ENCODE results near the gene CHRM1. TPM values are rescaled to one million over a fixed set of nuclear protein-coding genes. Genes with fewer than 3 reads are reported as not detected.
"Not testable (repeated sequence)": the region's sequence is repeated elsewhere in the genome, so short reads cannot be mapped to it uniquely, and the experiment has no call there.

The CHRM1 gene, protein sequence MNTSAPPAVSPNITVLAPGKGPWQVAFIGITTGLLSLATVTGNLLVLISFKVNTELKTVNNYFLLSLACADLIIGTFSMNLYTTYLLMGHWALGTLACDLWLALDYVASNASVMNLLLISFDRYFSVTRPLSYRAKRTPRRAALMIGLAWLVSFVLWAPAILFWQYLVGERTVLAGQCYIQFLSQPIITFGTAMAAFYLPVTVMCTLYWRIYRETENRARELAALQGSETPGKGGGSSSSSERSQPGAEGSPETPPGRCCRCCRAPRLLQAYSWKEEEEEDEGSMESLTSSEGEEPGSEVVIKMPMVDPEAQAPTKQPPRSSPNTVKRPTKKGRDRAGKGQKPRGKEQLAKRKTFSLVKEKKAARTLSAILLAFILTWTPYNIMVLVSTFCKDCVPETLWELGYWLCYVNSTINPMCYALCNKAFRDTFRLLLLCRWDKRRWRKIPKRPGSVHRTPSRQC
- not detected for total RNA-seq

- no peak for DNase-seq (ENCODE audit: low spot score)
Observed at GRCh38 chr11:62921201-62921572, at the start of gene CHRM1. Gene CHRM1, minus strand, starts transcription at chr11:62921363. Its CDS starts 10,263 bp downstream, at chr11:62911100.

GRCh38 chr11:62965574-62965973 is 44.4 kb upstream of the CHRM1 start:
- no peak for DNase-seq (ENCODE audit: low spot score)

- DNase-seq (ENCODE audit: low spot score): no peak
Observed at GRCh38 chr11:62962391-62962790, 41.2 kb upstream of the CHRM1 start.

DNA sequence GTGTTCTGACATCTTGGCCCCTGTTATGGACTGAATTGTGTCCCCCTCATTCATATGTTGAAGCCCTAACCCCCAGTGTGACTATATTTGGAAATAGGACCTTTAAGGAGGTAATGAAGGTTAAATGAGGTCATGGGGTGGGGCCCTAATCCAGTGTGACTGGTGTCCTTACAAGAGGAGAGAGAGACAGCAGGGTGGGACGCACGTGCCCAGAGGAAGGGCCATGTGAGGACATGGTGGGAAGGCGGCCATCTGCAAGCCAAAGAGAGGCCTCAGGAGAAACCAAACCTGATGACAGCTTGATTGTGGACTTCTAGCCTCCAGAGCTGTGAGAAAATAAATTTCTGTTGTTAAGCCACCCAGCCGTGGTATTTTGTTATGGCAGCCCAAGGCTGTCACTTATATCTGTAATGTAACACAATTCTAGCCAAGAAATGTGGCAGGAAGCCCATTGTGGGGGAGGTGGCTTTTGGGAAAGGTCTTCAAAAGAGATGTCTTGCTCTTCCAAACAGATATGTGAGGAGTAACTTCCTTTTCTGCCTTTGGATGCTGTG is 39.9 kb upstream of the CHRM1 start:
- no peak for DNase-seq (ENCODE audit: low spot score)

DNA sequence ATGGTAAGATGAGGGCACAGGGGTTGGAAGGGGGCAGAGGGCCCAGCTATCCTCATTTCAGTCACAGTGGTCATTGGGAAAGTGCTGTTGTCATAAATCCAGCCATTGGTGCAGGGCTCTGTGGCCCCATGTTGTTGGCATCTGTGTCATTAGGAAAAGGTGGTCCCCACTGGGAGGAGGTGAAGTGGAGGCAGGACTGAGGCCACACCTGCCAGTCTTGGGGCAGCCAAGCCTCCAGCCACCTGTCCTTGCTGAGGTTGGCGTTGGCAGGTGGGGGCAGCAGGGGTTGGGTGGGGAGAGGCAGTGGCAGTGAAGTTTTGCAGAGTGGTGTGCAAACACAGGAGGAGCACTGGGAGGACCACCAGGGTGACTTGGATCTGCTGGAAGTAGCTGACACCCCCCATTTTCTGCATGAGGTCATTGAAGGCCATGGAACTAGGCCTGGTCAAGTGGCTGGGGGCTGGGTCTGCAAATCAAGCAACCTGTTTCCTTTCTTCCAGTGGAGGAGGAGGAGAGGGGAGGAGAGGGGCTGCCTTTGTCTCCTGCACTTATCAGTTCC is 38.3 kb upstream of the CHRM1 start:
- no peak for DNase-seq (ENCODE audit: low spot score)

DNA sequence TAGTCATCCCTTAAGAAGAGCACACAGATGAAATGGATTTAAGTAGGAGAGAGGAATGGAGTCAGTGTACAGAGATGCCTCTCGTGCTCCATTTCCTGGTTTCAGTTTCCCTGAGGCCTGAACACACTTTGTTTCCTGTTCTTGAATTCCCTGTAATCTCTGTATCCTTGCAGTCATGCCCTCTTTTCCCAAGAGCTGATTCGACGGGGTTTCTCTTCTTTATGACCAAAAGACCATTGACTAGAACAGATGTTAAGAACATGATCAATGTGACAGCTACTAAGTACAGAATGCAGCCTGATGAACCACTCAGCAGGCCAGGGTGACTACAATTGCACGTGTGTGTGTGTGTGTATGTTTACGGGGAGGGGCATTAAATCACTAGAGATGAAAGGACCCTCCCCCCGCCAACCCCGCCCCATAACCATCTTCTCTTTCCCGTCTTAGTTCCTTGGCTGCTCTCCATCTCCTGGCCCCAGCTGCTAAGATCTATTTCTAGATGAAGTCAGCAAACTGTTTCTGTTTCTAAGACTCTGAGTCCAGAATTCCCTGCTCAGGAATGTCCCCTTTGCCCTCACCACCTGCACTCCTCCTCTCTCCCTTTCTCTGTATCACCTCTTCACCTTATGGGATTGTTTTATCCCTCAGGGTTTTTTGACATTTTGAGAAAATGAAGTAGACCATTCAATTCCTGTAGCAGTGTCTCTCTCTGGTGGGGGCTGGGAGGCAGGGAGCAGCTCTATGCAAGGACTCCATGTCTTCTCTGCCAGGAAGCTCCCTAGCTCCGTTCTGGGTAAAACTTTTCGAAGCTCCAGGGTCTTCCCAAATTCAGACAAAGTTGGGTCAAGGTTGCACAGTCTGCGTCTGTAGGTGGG is 37.6 kb upstream of the CHRM1 start:
- peak; percentile 55 for DNase-seq (ENCODE audit: low spot score)

- no peak for DNase-seq (ENCODE audit: low spot score)
Observed at GRCh38 chr11:62957147-62957546, 36.0 kb upstream of the CHRM1 start.

GRCh38 chr11:62954478-62954877 is 33.3 kb upstream of the CHRM1 start:
- no peak for DNase-seq (ENCODE audit: low spot score)

DNA sequence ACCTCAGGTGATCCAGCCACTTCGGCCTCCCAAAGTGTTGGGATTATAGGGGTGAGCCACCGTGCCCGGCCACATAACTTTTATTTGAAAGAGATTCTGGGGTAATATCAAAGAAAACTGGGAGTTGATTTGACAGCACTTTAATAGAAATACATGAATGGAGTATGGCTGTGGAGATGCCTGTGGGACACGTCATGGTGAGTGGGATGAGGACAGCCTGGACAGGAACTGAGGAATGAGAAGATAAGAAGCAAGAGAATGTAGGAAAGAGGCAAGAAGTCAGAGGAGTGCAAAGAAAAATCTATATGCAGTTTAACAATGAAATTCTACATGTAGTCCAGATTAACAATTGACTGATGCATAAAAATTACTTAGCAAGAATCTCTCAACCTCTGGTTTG is 32.6 kb upstream of the CHRM1 start:
- DNase-seq (ENCODE audit: low spot score): no peak

DNA sequence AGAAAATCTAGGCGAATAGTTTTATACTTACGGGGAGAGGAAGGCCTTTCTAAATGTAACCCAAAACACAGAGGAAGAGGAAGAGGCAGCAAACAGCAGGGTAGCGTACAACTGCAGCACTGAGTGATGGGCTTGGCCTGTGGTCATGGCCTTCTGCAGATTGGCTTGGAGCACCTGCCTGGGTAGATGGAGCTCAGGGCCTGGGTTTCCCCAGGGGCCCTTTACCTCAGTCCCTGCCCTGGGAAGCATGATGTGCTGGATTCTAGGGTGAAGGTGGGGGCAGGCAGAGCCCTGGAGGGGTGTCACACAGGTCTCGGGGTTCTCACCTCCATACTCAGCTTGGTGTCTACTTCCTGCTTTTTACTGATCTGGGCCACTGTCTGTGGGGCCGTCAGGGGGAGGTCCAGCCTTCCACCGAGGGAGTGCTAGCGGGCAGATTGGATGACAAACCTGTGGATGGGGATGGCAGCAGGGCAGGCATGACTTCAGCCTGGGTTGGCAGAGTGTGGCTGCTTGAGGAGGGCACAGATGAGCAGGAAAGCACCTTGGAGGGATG is 27.7 kb upstream of the CHRM1 start:
- DNase-seq (ENCODE audit: low spot score): no peak

DNA sequence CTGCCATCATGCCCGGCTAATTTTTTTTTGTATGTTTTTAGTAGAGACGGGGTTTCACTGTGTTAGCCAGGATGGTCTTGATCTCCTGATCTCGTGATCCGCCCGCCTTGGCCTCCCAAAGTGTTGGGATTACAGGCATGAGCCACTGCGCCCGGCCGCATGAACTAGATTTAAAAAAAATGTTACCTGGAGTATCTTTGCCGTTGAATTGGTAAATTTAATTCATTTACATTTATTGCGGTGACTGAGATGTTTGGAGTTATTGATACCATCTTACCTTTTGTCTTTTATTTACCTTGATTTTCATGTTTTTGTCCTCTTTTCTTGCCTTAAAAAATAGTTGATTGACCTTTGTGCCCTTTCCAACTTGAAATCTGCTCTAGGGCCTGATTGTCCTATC is 24.4 kb upstream of the CHRM1 start:
- DNase-seq (ENCODE audit: low spot score): not testable (repeated sequence)

GRCh38 chr11:62937528-62937927 is 16.4 kb upstream of the CHRM1 start:
- DNase-seq (ENCODE audit: low spot score): not testable (repeated sequence)

GRCh38 chr11:62934496-62934785 is 13.3 kb upstream of the CHRM1 start:
- no peak for DNase-seq (ENCODE audit: low spot score)

DNA sequence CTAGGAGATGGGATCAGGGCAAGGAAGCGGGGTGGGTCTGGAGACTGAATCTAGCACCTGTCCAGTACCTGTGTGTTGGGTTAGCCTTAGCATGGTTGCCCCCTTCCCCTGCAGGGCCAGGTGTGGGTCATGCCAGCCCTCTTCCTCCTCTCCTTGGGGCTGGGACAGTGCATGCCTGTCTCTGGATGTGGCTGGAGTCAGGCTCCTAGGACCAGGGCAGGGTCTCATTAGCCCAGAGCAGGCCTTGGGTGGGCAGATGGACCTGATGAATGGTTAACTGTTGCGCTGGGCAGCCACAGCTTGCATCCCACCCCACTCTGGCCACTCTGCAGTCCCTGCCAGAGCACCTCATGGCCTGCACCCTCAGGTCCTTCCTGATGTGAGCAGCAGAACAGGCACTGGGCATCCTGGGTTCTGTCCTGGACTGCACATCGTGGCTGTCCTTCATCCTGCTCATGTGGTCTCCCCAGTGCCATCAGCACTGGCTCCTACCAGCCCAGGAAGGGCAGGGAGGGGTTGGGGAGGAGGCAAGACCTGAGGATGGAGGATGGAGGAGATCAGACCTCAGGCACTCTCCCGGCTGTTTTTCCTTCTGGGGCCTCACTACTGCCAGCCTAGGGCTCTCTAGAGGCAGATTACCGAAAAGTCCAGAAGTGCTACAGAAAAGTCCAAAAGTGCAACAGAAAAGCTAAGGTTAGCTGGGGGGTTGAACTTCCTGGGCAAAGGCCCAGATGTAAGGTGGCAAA is 12.8 kb upstream of the CHRM1 start:
- DNase-seq (ENCODE audit: low spot score): no peak

- DNase-seq (ENCODE audit: low spot score): no peak
Observed at GRCh38 chr11:62933285-62933684, 12.1 kb upstream of the CHRM1 start.

- DNase-seq (ENCODE audit: low spot score): no peak
Observed at GRCh38 chr11:62931499-62932278, 10.5 kb upstream of the CHRM1 start.

DNA sequence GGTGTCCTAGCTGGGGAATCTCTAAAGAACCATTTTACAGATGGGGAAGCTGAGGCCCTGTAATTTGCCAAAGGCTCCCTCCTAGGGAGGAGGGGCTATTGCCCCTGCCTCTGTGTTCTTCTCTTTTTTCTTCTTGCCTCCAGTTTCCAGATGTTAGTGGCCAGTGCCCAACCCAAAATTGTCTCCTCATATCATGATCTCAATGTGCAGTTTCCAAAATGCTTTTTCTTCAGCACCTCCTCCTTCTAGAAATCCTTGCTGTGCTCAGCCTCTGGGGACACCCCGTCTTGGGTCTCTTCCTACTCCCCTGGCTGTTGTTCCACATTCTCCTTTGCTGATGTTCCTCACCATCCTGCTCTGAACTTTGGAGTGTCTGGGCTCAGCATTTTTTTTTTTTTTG is 9.5 kb upstream of the CHRM1 start:
- DNase-seq (ENCODE audit: low spot score): no peak

DNA sequence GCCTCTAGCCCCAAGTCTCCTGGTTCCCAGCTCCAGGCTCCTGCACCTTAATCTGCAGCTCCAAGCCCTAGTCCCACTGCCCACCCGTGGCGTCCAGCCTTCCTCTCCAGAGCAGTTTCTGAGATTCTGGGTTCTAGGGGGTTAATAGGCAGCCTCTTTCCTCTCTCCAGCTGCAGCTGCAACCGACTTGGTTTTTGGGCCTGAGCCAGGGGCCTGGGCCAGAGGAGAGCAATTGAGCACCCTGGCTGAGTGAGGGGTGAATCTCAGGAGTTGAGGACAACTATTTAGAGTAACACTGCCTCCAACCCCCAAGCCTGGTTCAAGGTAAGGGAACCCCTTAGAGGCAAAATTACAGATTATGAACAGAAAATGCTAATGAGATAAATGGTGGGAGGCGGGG is 9.0 kb upstream of the CHRM1 start:
- DNase-seq (ENCODE audit: low spot score): no peak

DNA sequence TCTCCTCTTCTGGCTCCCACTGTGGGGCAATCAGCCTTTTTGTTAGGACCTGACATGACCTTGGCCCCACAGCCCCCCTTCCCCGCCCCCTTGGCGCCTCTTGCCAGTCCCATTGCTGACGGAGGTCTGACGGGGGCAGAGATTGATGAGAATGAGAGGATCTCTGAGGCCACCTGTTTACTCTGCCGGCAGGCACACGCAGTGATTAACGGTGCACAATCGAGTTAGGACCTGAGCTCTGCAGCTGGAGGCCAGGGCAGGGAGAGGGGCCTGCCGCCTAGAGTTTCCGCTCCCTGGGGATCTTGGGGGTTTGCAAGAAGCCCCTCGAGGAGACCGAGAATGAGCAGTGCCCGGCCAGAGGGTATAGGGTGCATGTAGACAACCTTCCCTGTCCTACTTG is 6.8 kb upstream of the CHRM1 start:
- no peak for DNase-seq (ENCODE audit: low spot score)

DNA sequence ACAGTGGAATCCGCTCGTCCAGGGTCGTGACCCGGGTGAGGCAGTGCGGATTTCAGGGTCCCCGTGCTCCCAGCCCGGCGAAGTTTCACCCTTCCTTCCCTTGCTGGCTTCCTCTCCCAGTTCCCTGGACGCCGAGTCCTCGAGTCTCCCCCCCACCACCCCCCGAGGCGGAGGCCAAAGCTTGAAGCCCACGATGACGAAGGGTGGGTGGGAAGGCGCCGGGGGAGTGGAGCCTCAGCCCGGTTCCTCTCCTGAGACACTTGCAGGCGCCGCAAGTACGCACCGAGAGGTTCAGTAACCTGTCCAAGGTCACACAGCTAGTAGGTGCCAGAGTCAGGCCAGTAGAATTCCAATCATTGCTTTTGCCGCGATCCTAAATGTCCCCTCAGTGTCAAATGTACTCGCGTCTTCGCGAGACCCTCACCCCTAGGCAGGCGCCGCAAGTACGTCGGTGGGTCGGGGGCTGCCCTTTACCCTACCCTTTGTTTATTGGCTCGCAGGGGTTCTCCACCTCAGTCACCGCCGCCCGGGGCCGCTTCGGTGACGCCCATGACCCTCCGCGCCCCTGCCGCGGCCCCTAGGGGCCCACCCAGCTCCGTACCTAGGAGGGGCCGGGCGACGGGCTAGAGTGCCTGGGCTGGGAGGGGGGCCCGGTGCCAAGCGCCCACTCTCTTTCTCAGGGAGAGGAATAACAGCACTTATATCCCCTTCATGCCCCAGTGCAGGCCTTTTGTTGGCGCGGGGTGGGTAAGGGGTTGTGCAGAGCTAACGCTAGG is 5.7 kb upstream of the CHRM1 start:
- no peak for DNase-seq (ENCODE audit: low spot score)

Data from ureter (tissue), 1 donor.